OCI-LY1 (cell line): ENCODE results near the gene NBPF3.

Experiments used
- EZH2 ChIP-seq: fragments of 200-600 bp; sonication (generic), shearing (Covaris generic); IDR thresholded peaks from 2 replicates; pipeline ENCODE4 v1.8.0; 2017; ENCODE audit warnings: borderline replicate concordance, mixed run types, mild to moderate bottlenecking, antibody characterized with exemption, low read length, moderate library complexity, mixed read lengths
- TF ChIP-seq, protein P1 (sequence below): fragments of 200-600 bp; sonication (generic), shearing (Covaris generic); IDR thresholded peaks from 2 replicates; pipeline ENCODE4 v1.5.1; 2017; ENCODE audit warnings: mild to moderate bottlenecking, antibody characterized with exemption, low read length, moderate library complexity, mixed read lengths

DNA sequence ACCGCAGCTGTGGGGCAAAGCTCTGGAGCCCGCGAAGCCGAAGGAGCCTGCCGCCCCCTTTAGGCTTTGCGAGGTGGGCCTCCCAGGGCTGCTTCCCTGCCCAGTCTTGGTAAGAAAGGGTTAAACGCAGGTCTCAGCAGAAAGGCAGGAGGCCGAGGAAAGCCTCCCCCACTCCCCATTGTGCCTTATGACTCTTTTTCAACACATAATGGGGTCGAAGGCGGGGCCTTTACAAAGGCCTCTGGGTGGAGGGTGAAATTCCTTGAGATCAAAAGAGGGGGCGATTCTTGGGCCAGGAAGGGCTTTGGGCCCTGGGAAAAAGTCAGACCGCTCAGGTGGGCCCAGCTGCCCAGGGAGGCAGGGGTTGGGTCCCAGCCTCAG, 70.2 kb downstream of the NBPF3 start:
- TF ChIP-seq, protein P1, sequence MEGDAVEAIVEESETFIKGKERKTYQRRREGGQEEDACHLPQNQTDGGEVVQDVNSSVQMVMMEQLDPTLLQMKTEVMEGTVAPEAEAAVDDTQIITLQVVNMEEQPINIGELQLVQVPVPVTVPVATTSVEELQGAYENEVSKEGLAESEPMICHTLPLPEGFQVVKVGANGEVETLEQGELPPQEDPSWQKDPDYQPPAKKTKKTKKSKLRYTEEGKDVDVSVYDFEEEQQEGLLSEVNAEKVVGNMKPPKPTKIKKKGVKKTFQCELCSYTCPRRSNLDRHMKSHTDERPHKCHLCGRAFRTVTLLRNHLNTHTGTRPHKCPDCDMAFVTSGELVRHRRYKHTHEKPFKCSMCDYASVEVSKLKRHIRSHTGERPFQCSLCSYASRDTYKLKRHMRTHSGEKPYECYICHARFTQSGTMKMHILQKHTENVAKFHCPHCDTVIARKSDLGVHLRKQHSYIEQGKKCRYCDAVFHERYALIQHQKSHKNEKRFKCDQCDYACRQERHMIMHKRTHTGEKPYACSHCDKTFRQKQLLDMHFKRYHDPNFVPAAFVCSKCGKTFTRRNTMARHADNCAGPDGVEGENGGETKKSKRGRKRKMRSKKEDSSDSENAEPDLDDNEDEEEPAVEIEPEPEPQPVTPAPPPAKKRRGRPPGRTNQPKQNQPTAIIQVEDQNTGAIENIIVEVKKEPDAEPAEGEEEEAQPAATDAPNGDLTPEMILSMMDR = no peak
- TF ChIP-seq EZH2 = no peak
